GM21390 (cell line): ENCODE results near the gene PTPN7.

Experiments
- ATAC-seq: cut with Tn5 transposase; IDR thresholded peaks from one replicate; pipeline ENCODE4 v1.9.1; 2021; ENCODE audit not compliant: unreplicated experiment

The PTPN7 gene

GRCh38 chr1:202110977-202111376 lies 49.4 kb downstream of the PTPN7 start:
- ATAC-seq = no peak

DNA sequence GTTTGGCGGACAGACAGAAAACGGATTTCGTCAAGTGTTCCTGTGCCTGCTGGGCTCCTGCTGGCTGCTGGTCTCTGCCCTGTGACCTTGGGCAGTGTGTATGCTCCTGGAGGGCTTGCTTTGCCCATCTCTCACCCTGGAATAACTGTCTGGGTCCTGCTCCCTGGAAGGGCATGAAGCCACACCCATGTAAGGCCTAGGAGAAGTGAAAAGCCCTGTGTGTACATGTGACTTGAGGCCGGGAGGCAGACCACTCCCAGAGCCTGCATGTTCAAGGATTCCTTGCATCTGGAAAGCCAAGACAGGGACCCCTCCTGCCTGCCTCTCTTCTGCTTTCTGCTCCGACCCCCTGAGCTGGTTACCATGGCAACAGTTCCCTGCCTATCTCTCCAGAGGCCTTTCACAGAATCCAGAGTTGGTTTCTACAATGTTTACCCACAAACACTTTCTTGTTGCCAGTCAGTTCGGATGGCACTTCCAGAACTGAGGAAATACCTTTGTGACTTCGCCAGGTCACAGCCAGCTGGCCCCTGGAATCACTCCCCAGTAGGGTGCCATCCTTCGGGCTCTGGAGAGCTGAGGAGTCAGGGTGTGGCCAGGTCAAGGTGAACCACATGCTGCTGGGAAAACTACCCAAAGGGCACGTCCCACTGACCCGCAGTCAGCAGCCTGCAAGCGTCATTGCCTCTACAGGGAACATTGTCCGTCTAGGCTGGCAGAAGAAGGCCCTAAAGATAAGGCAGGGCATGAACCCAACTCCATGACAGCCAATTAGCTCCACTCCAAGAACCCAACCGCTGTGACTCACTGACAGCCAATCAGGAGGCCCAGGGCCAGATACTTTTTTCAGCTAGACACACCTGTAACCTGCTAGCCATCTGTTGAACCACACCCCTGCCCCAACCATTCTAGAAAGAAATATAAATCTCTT lies 52.3 kb downstream of the PTPN7 start:
- no peak for ATAC-seq

GRCh38 chr1:202107321-202107761 lies 53.1 kb downstream of the PTPN7 start:
- no peak for ATAC-seq

DNA sequence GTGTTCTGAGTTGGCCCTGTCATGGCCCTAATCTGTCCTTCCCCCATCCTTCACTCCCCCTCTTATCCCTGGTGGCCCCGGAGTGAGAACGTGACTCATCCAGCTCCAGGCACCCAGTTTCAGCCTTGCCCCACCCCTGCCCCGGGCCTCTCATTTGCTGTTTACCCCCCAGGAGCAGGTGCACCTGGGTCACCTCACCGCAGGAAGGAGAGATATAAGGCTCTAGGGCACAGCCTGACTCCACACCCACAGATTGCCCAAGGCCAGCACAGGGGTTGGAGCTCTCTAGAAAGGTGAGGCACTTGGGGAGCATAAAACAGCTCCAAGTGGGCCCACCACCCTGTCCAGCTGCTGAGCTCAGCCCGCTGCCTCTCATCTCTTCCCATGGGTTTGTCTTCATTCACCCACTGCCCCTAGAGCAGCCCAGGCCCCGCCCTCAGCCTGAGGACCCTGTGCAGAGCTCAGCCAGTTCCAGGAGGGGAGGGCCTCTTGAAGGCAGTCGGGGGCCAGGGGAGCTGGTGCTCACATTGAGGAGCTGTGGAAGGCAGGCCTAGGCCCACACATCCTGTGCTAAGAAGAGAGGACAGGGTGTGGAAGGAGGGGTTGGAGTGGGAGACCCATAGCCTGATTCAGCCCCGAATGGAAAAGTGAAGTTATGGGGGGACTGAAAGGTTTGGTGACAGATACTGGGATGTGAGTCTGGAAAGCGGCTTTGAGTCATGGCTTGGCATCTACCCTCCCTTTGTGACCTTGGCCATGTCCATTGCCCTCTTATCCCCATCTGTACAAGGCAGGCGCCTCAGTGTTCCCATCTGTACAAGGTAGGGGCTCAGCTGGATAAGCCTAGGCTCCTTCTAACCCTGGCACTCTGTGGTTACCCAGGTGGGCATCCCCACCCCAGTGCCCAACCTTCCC lies 53.8 kb downstream of the PTPN7 start:
- ATAC-seq = no peak

DNA sequence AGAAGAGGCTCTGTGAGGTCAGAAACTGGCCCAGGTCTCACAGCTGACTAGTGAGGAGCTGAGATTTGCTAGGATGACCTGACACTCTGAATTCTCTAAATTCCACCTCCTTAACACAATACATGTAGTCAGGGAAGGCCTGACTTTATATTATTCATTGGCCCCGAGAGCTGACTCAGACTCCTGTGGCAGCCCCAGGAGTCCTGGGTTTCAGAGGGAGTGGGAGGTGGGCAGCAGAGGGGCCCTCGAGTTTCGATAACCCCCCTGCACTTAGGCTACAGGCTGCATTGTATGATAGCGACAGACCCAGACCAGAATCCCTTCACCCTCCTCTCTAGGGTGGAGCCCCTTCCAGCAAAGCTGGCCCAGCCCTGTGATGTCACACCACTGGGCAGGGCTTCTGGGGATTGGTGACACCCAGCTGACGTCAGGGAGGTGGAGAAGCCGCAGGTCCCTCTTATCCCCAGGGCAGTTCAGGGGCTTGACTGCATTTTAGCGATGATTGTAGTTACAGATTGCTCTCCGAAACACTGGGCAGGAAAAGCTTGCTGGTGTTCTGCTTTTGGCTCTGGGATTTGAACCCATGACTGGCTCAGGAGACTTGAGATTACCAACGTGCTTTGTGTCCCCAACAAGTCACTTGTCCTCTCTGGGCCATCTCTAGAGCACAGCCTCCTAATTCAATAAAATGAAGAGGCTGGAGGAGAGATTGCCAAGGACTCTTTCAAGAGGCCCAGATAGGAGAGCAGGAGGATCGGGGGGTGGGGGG lies 54.6 kb downstream of the PTPN7 start:
- ATAC-seq = no peak

- no peak for ATAC-seq
These were observed 56.3 kb downstream of the PTPN7 start for GRCh38 chr1:202104073-202104472.

DNA sequence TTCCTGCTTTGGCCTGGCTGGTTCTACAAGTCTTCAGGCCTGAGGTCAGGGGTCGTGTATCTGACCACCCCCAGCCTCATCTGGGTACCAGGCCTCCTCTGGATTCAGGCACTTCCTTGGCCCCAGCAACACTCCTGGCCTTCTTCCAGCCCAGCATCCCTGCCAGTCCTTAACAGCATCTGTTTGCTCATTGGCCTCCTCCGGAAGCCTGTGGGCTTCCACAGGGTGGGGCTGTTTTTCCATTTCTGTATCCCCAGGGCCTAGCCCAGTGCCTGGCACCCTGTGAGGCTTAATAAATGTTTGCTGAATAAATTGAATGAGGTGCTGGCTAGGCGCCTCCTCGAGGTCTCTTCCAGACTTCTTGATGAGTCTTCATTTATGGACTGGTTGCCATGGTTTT lies 59.2 kb downstream of the PTPN7 start:
- ATAC-seq = no peak
